HCT116 (cell line): ENCODE results near the gene GLRX3. TPM values are rescaled to one million over a fixed set of nuclear protein-coding genes. Genes with fewer than 3 reads are reported as not detected.
"Not testable (repeated sequence)": the region's sequence is repeated elsewhere in the genome, so short reads cannot be mapped to it uniquely, and the experiment has no call there.

Experiments used
- ATAC-seq: fragments of 200-7000 bp; cut with Tn5 transposase; 2 replicates; pipeline ENCODE4 v1.9.1; 2020; ENCODE audit warnings: mild to moderate bottlenecking, moderate library complexity
- Bru-seq: library from RNA; stranded (reverse); fragments of 400-500 nt; gene quantifications from one replicate; lab custom pipeline; 2021; lab: Mats Ljungman, UMichigan
- BruChase-seq, 2 experiments: library from RNA; stranded (reverse); fragments of 400-500 nt; gene quantifications; one replicate each; lab custom pipeline; 2021; lab: Mats Ljungman, UMichigan
- BruUV-seq: library from RNA; stranded (reverse); fragments of 400-500 nt; replicated peaks from 2 replicates; lab custom pipeline; 2021; lab: Mats Ljungman, UMichigan
- CTCF ChIA-PET: fragments of 300-600 bp; sonication (Branson Sonifier 250); formaldehyde crosslinking; loops from one replicate; lab custom pipeline; 2021; ENCODE audit warnings: antibody characterized with exemption; lab: Charles Lee
- POLR2A ChIA-PET: fragments of 300-600, 350-600 bp; sonication (Branson Sonifier 250); formaldehyde crosslinking; loops from one replicate; lab custom pipeline; 2021; ENCODE audit warnings: antibody characterized with exemption; lab: Charles Lee
- RAD21 ChIA-PET, 2 experiments: fragments of 300-600 bp; sonication (Branson Sonifier 250); formaldehyde crosslinking; loops; one replicate each; lab custom pipeline; 2023; ENCODE audit warnings: low total read pairs in 2 of 2; ENCODE audit not compliant: uncharacterized antibody in 2 of 2, unreplicated experiment in 2 of 2, low non-redundant PET in 1 of 2; lab: Charles Lee
- DNase-seq: peaks from one replicate; pipeline ENCODE4 v3.0.0-alpha.2; 2010; ENCODE audit warnings: low read depth, low spot score
- H2AFZ ChIP-seq: fragments of 200-600 bp; shearing (Covaris generic), sonication (generic); 2 replicates; pipeline ENCODE4 v1.6.1; 2017; ENCODE audit warnings: low read depth, mixed run types, mixed read lengths, antibody characterized with exemption, low read length; ENCODE audit not compliant: poor library complexity, severe bottlenecking
- H3K27ac ChIP-seq: 2 replicates; pipeline ENCODE4 v1.5.1; 2012; ENCODE audit warnings: low read depth, low read length
- H3K27me3 ChIP-seq: fragments of 200-600 bp; sonication (generic); 2 replicates; pipeline ENCODE4 v1.6.1; 2016; ENCODE audit warnings: mixed run types, low read length, mixed read lengths; ENCODE audit not compliant: insufficient read depth
- H3K36me3 ChIP-seq, 2 experiments: fragments of 200-500 bp in 1 of 2; fragments of 200-600 bp in 1 of 2; sonication (Bioruptor generic) in 1 of 2; sonication (generic) in 1 of 2; 2 replicates each; pipeline versions ENCODE4 v1.5.1 to v1.6.1; 2014 to 2016; ENCODE audit warnings: low read length in 2 of 2, inconsistent platforms in 1 of 2, mixed read lengths in 1 of 2, mixed run types in 1 of 2; ENCODE audit not compliant: insufficient read depth in 2 of 2, control insufficient read depth in 1 of 2
- H3K4me1 ChIP-seq, 2 experiments: fragments of 200-600 bp in 1 of 2; sonication (generic) in 1 of 2; 2 replicates each; pipeline versions ENCODE4 v1.5.1 to v1.6.1; 2012 to 2017; ENCODE audit warnings: low read length in 2 of 2, inconsistent platforms in 1 of 2, mild to moderate bottlenecking in 1 of 2, mixed read lengths in 1 of 2, mixed run types in 1 of 2, moderate library complexity in 1 of 2; ENCODE audit not compliant: insufficient read depth in 2 of 2, control insufficient read depth in 1 of 2
- H3K4me2 ChIP-seq: fragments of 200-600 bp; sonication (generic); 2 replicates; pipeline ENCODE4 v1.6.1; 2017; ENCODE audit warnings: mixed run types, low read length, mixed read lengths
- H3K4me3 ChIP-seq, 2 experiments: fragments of 200-600 bp in 1 of 2; sonication (generic) in 1 of 2; replicated peaks in 1 of 2; 2 replicates each; pipeline ENCODE4 v1.5.1; 2011 to 2016; ENCODE audit warnings: low read length in 2 of 2, control low read depth in 1 of 2, low read depth in 1 of 2, mild to moderate bottlenecking in 1 of 2, mixed read lengths in 1 of 2, mixed run types in 1 of 2
- H3K79me2 ChIP-seq: fragments of 200-600 bp; sonication (generic); 2 replicates; pipeline ENCODE4 v1.6.1; 2017; ENCODE audit warnings: mild to moderate bottlenecking, mixed run types, low read length, moderate library complexity, mixed read lengths; ENCODE audit not compliant: insufficient read depth
- H3K9ac ChIP-seq: fragments of 200-600 bp; sonication (generic); 2 replicates; pipeline ENCODE4 v1.6.1; 2016; ENCODE audit warnings: low read length, mixed read lengths
- H3K9me2 ChIP-seq: fragments of 200-600 bp; sonication (generic), shearing (Covaris generic); 2 replicates; pipeline ENCODE4 v1.6.1; 2017; ENCODE audit warnings: mixed run types, mild to moderate bottlenecking, moderate library complexity; ENCODE audit not compliant: insufficient read depth
- H3K9me3 ChIP-seq, 2 experiments: fragments of 200-500 bp in 1 of 2; fragments of 200-600 bp in 1 of 2; sonication (Bioruptor generic) in 1 of 2; sonication (generic) in 1 of 2; 2 replicates each; pipeline ENCODE4 v1.6.1; 2014 to 2017; ENCODE audit warnings: low read length in 2 of 2, mixed read lengths in 2 of 2, inconsistent platforms in 1 of 2, low read depth in 1 of 2, mild to moderate bottlenecking in 1 of 2, mixed run types in 1 of 2, moderate library complexity in 1 of 2; ENCODE audit not compliant: control insufficient read depth in 1 of 2, insufficient read depth in 1 of 2
- H4K20me1 ChIP-seq: fragments of 200-600 bp; sonication (generic), shearing (Covaris generic); 2 replicates; pipeline ENCODE4 v1.6.1; 2017; ENCODE audit warnings: mixed run types, mild to moderate bottlenecking, moderate library complexity; ENCODE audit not compliant: insufficient read depth
- CBX3 ChIP-seq: IDR thresholded peaks from 2 replicates; pipeline ENCODE4 v1.6.1; 2012; ENCODE audit warnings: low read depth
- EGR1 ChIP-seq: IDR thresholded peaks from 2 replicates; pipeline ENCODE4 v1.6.1; 2012; ENCODE audit warnings: low read depth
- EZH2phosphoT487 ChIP-seq: fragments of 200-600 bp; IDR thresholded peaks from 2 replicates; pipeline ENCODE4 v1.6.1; 2018; ENCODE audit warnings: antibody characterized with exemption, borderline replicate concordance
- FOSL1 ChIP-seq: IDR thresholded peaks from 2 replicates; pipeline ENCODE4 v1.6.1; 2012; ENCODE audit warnings: low read depth
- POLR2AphosphoS5 ChIP-seq: IDR thresholded peaks from 2 replicates; pipeline ENCODE4 v1.6.1; 2011; ENCODE audit warnings: mild to moderate bottlenecking, low read depth, low read length, moderate library complexity
- REST ChIP-seq: IDR thresholded peaks from 2 replicates; pipeline ENCODE4 v1.6.1; 2012; ENCODE audit warnings: low read depth
- SIN3A ChIP-seq: IDR thresholded peaks from 2 replicates; pipeline ENCODE4 v1.6.1; 2012; ENCODE audit warnings: low read depth
- SP1 ChIP-seq: IDR thresholded peaks from 2 replicates; pipeline ENCODE4 v1.6.1; 2012; ENCODE audit warnings: low read depth
- SRF ChIP-seq: IDR thresholded peaks from 2 replicates; pipeline ENCODE4 v1.6.1; 2012; ENCODE audit warnings: low read depth
- YY1 ChIP-seq: IDR thresholded peaks from 2 replicates; pipeline ENCODE4 v1.6.1; 2011; ENCODE audit warnings: low read length, low read depth, moderate library complexity, mild to moderate bottlenecking; ENCODE audit not compliant: insufficient replicate concordance; ENCODE audit errors: extremely low read depth
- ZBTB33 ChIP-seq: IDR thresholded peaks from 2 replicates; pipeline ENCODE4 v1.6.1; 2011; ENCODE audit warnings: mild to moderate bottlenecking, low read length, moderate library complexity; ENCODE audit not compliant: insufficient replicate concordance; ENCODE audit errors: extremely low read depth
- ZFX ChIP-seq: fragments of 450-650 bp; IDR thresholded peaks from 2 replicates; pipeline ENCODE4 v1.6.1; 2017
- intact Hi-C: fragments of 100-400 bp; cut with micrococcal nuclease; formaldehyde crosslinking; loops from 2 replicates; pipeline ENCODE4 v1.10.0; 2022
- long read RNA-seq: library from polyadenylated mRNA; unstranded; transcript quantifications from one replicate; pipeline ENCODE4 v2.0.0, GENCODE V29; 2021; ENCODE audit not compliant: unreplicated experiment
- polyA plus RNA-seq: library from polyadenylated mRNA; unstranded; fragments of >200 nt; gene quantifications from 2 replicates; pipeline ENCODE4 v1.2.1, GENCODE V29; 2012; ENCODE audit warnings: missing spikeins
- total RNA-seq: library from RNA; stranded (reverse); gene quantifications from one replicate; pipeline ENCODE4 v1.2.1, GENCODE V29; 2021; ENCODE audit not compliant: unreplicated experiment

The GLRX3 gene
- total RNA-seq = 59.1 TPM
- polyA plus RNA-seq = 18.0 and 26.8 TPM in 2 replicates
- percentile 74 among the genes with signal in this experiment for Bru-seq, nascent RNA
- BruChase-seq, experiment 1, labeled RNA remaining after a 6-hour chase = percentile 76 among the genes with signal in this experiment
- percentile 76 among the genes with signal in this experiment for BruChase-seq, experiment 2, labeled RNA remaining after a 2-hour chase
- long read RNA-seq, transcript GLRX3-201 (11 exons, 1,302 nt) = major isoform, 79 of 100 reads
- long read RNA-seq, partial matches to known transcripts = 8 of 100 reads
- long read RNA-seq, other reads (novel, unspliced or antisense) = 10 of 100 reads

DNA sequence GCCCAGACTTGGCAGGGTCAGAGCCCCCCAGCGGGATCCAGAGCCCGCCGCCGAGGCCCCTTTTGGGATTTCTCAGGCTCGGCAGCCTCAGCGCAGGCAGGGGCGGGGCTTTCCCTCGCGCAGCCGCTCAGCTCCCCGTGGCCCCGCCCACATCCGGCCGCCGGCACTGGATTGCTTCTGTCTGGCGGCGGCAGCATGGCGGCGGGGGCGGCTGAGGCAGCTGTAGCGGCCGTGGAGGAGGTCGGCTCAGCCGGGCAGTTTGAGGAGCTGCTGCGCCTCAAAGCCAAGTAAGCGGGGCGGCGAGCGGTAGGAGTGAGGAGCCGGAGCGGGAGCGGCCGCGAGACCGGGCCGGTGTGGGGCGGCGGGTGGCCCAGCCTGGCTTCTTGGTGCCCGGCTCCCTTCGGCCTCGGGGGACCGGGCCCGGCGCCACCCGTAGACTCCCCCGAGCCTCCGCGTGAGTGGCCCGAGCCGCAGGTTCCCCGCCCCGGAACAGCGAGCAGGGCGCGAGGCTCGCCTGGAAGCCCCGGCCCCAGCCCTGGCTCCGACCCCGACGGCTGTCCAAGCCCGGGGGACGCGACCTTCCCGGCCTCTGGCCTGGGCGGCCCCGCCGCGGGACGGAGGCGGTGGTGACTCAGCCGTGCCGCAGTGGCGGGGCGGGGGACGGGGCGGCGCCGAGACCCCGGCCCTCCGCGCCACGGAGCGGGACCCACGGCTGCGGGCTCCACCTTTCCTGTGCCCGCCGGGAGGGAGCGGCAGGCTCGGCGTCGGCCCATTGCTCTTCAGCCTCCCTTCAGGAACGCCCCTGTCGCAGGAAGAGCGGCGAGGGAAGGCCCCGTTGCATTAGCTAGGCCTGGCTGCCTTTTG, at the start of gene GLRX3:
Gene GLRX3, plus strand, starts transcription at position 166 of the 864 bp plus-strand sequence. Its CDS starts 30 bp downstream, at position 196.
- Histone ChIP-seq H3K27ac (peak within 1 kb of the TSS; percentile 64), H3K4me3 (peak within 1 kb of the TSS; percentile 61 to 73), H3K9me2 (no peaks in the 10 kb centered on the region), H2AFZ (no peak within 1 kb of the TSS), H3K36me3 (no peaks in the 10 kb centered on the region), H3K4me2 (peak within 1 kb of the TSS; percentile 75), H3K4me1 (peaks cover 8 to 24% of the 10 kb centered on the region in 2 experiments; a peak in 3 of 4 replicates)
- POLR2A ChIA-PET = interaction anchor here (1.0 to 2.9 kb wide), 2 partner anchors 26 kb away, joined by 11 to 13 read pairs; partner anchors contain the start of gene C10orf143
- ATAC-seq = peak; percentile 87
- RAD21 ChIA-PET = no interaction called here
- TF ChIP-seq EZH2phosphoT487 (no peak), SRF (peak; percentile 60), ZFX (peak; percentile 73), FOSL1 (no peak), ZBTB33 (no peak), EGR1 (peak; percentile 80), YY1 (peak; percentile 93), CBX3 (no peak), SIN3A (peak; percentile 59; the same call in 1 of the 2 replicates), POLR2AphosphoS5 (peak; percentile 75), SP1 (peak; percentile 47; the same call in 1 of the 2 replicates), REST (no peak)
- TF ChIP-seq, all 23 proteins: peak for 7
- Histone ChIP-seq H3K9me3 (no peaks in the 10 kb centered on the region), H3K27me3 (no peaks in the 10 kb centered on the region), H3K79me2 (peaks cover 48% of the 10 kb centered on the region), H3K9ac (peak within 1 kb of the TSS; percentile 73), H4K20me1 (0 out of 2 replicates have a peak, but pooled peaks cover 6% of the 10 kb centered on the region)
- CTCF ChIA-PET = interaction anchor here (3.7 kb wide), 1 partner anchor 26 kb away, joined by 16 read pairs; the partner anchor contains the start of gene C10orf143
- peak; percentile 3 for DNase-seq
- intact Hi-C loops = loop anchor here (1.0 kb wide), 1 partner anchor 25 kb away; no protein-coding TSS in a partner anchor
- BruUV-seq = no TSS peak

GRCh38 chr10:130090565-130090964, 45.6 kb upstream of the GLRX3 start:
- H3K9me2 ChIP-seq, ATAC-seq, POLR2A ChIA-PET, H4K20me1 ChIP-seq, RAD21 ChIA-PET, H3K9me3 ChIP-seq, H3K9ac ChIP-seq, H3K4me1 ChIP-seq, H3K4me3 ChIP-seq, H3K27ac ChIP-seq, H3K79me2 ChIP-seq, H2AFZ ChIP-seq, CTCF ChIA-PET, H3K36me3 ChIP-seq, DNase-seq, intact Hi-C loops, H3K4me2 ChIP-seq, BruUV-seq, H3K27me3 ChIP-seq: not testable (repeated sequence)
